Astrocyte of the cerebellum (primary cell): Measurements from ENCODE around the gene OVOL1.
"Not testable (repeated sequence)": the region's sequence is repeated elsewhere in the genome, so short reads cannot be mapped to it uniquely, and the experiment has no call there.

Experiments
- DNase-seq: peaks from one replicate; pipeline ENCODE4 v3.0.0-alpha.2; 2011; ENCODE audit warnings: low read depth
- H3K4me3 ChIP-seq: 2 replicates; pipeline ENCODE4 v1.5.1; 2011; ENCODE audit warnings: mild to moderate bottlenecking, low read depth, low read length, moderate library complexity
- CTCF ChIP-seq: IDR thresholded peaks from 2 replicates; pipeline ENCODE4 v1.5.1; 2012; ENCODE audit warnings: low read length, low read depth, moderate library complexity, mild to moderate bottlenecking; ENCODE audit errors: missing control alignments
- in situ Hi-C: cut with HindIII; loops from 2 replicates; pipeline ENCODE4 v1.10.0; 2017; ENCODE audit warnings: low sequenced_read_pairs

OVOL1 gene

GRCh38 chr11:65744699-65745042, 42.2 kb upstream of the OVOL1 start:
- in situ Hi-C loops, result no loop called here
- DNase-seq, result no peak
- H3K4me3 ChIP-seq, result no peak overlapping the region
- TF ChIP-seq CTCF, result no peak

- in situ Hi-C loops, result no loop called here
- H3K4me3 ChIP-seq, result no peak overlapping the region
- no peak for TF ChIP-seq CTCF
- DNase-seq, result no peak
Measured at GRCh38 chr11:65745049-65745448, 41.8 kb upstream of the OVOL1 start.

- in situ Hi-C loops, H3K4me3 ChIP-seq, DNase-seq: not testable (repeated sequence)
Measured at GRCh38 chr11:65762169-65762568, 24.7 kb upstream of the OVOL1 start.

- DNase-seq, in situ Hi-C loops: not testable (repeated sequence)
Measured at GRCh38 chr11:65762816-65763215, 24.0 kb upstream of the OVOL1 start.

GRCh38 chr11:65764434-65764833, 22.4 kb upstream of the OVOL1 start:
- no peak for TF ChIP-seq CTCF
- no peak for DNase-seq
- H3K4me3 ChIP-seq, result no peak overlapping the region
- in situ Hi-C loops, result no loop called here

More at GRCh38 chr11:65762816-65763215, 24.0 kb upstream of the OVOL1 start:
- H3K4me3 ChIP-seq, result not testable (repeated sequence)

GRCh38 chr11:65766535-65766934, 20.3 kb upstream of the OVOL1 start:
- in situ Hi-C loops, result no loop called here
- peak; percentile 49 for DNase-seq
- TF ChIP-seq CTCF, result no peak
- H3K4me3 ChIP-seq, result no peak overlapping the region

- no peak overlapping the region for H3K4me3 ChIP-seq
- no peak for DNase-seq
- in situ Hi-C loops, result no loop called here
- no peak for TF ChIP-seq CTCF
Measured at GRCh38 chr11:65767406-65767805, 19.5 kb upstream of the OVOL1 start.

- H3K4me3 ChIP-seq, DNase-seq, in situ Hi-C loops: not testable (repeated sequence)
Measured at GRCh38 chr11:65767806-65768205, 19.1 kb upstream of the OVOL1 start.
